Measurements from ENCODE around the gene OR1S1.

GRCh38 chr11:58192229-58192628 lies 20.3 kb upstream of the OR1S1 start:
- TF ChIP-seq CTCF (IDR thresholded peaks at IDR 0.05) (no peak), EP300 (IDR thresholded peaks at IDR 0.05) (no peak)
